B cell (primary cell): ENCODE results near the gene CAMK1D. TPM values are rescaled to one million over a fixed set of nuclear protein-coding genes. Genes with fewer than 3 reads are reported as not detected.
A peak's percentile ranks its signal among the peaks of the same experiment; 100 is the strongest.

Source experiments
- ATAC-seq: fragments of 200-7000 bp; cut with Tn5 transposase; one replicate; pipeline ENCODE4 v1.10.0; 2021; ENCODE audit warnings: low read depth, mild to moderate bottlenecking, moderate number of reproducible peaks, moderate library complexity
- CTCF ChIA-PET: fragments of 350-600 bp; sonication (Branson Sonifier 250); formaldehyde crosslinking; loops from one replicate; lab custom pipeline; 2021; ENCODE audit warnings: antibody characterized with exemption, inconsistent platforms; lab: Charles Lee
- POLR2A ChIA-PET: fragments of 350-600 bp; sonication (Branson Sonifier 250); formaldehyde crosslinking; loops from one replicate; lab custom pipeline; 2021; ENCODE audit warnings: antibody characterized with exemption; lab: Charles Lee
- DNase-seq: peaks from one replicate; pipeline ENCODE4 v3.0.0; 2013
- H2AFZ ChIP-seq: 2 replicates; pipeline ENCODE4 v1.6.1; 2012; ENCODE audit warnings: mild to moderate bottlenecking, low read depth, low read length; ENCODE audit not compliant: insufficient read depth, poor library complexity, severe bottlenecking
- H3K27ac ChIP-seq, 2 donors: 1 replicate in 1 of 2; 2 replicates in 1 of 2; pipeline ENCODE4 v1.5.1; 2012 to 2013; ENCODE audit warnings: low read length in 2 of 2, mild to moderate bottlenecking in 2 of 2, moderate library complexity in 1 of 2
- H3K27me3 ChIP-seq, 4 experiments: fragments of 200-600 bp in 1 of 4; sonication (generic) in 1 of 4; replicated peaks in 1 of 4; 1 replicate in 2 of 4; 2 replicates in 2 of 4; pipeline versions ENCODE4 v1.6.1 to v1.7.0; 2013 to 2016; ENCODE audit warnings: low read length in 3 of 4, mild to moderate bottlenecking in 2 of 4, mixed read lengths in 1 of 4, moderate library complexity in 1 of 4; ENCODE audit not compliant: insufficient read depth in 4 of 4, control insufficient read depth in 3 of 4; ENCODE audit errors: control extremely low read depth in 1 of 4
- H3K36me3 ChIP-seq, 2 experiments: replicated peaks in 1 of 2; 1 replicate in 1 of 2; 2 replicates in 1 of 2; pipeline versions ENCODE4 v1.6.1 to v1.7.1; 2013; ENCODE audit warnings: low read length in 1 of 2; ENCODE audit not compliant: insufficient read depth in 2 of 2, control insufficient read depth in 1 of 2; ENCODE audit errors: control extremely low read depth in 1 of 2, extremely low read depth in 1 of 2
- H3K4me1 ChIP-seq, 2 donors: fragments of 200-600 bp in 1 of 2; sonication (generic) in 1 of 2; 1 replicate in 1 of 2; 2 replicates in 1 of 2; pipeline versions ENCODE4 v1.5.1 to v1.6.1; 2013 to 2017; ENCODE audit warnings: low read length in 2 of 2; ENCODE audit not compliant: control insufficient read depth in 2 of 2, insufficient read depth in 2 of 2
- H3K4me2 ChIP-seq: replicated peaks from 2 replicates; pipeline ENCODE3; 2012; ENCODE audit warnings: mild to moderate bottlenecking, low read depth, low read length; ENCODE audit not compliant: poor library complexity, severe bottlenecking
- H3K4me3 ChIP-seq, 5 experiments: fragments of 200-600 bp in 1 of 5; sonication (generic) in 1 of 5; 1 replicate in 3 of 5; 2 replicates in 2 of 5; pipeline versions ENCODE4 v1.5.1 to v1.7.0; 2011 to 2016; ENCODE audit warnings: low read length in 4 of 5, mild to moderate bottlenecking in 4 of 5, low read depth in 2 of 5, control low read depth in 1 of 5, moderate library complexity in 1 of 5; ENCODE audit not compliant: insufficient read depth in 1 of 5; ENCODE audit errors: control extremely low read depth in 1 of 5, extremely low read depth in 1 of 5
- H3K79me2 ChIP-seq: fragments of 200-600 bp; sonication (generic); one replicate; pipeline ENCODE4 v1.6.0; 2016; ENCODE audit warnings: low read length; ENCODE audit not compliant: control insufficient read depth, insufficient read depth
- H3K9ac ChIP-seq: fragments of 200-600 bp; sonication (generic); 2 replicates; pipeline ENCODE4 v1.6.1; 2017; ENCODE audit warnings: mild to moderate bottlenecking, low read length, moderate library complexity
- H3K9me3 ChIP-seq, 3 donors: one replicate each; pipeline versions ENCODE4 v1.6.1 to v1.7.1; 2013; ENCODE audit warnings: low read length in 2 of 3; ENCODE audit not compliant: control insufficient read depth in 2 of 3, insufficient read depth in 1 of 3; ENCODE audit errors: control extremely low read depth in 1 of 3
- H4K20me1 ChIP-seq: 2 replicates; pipeline ENCODE4 v1.6.0; 2012; ENCODE audit warnings: mild to moderate bottlenecking, low read length; ENCODE audit not compliant: insufficient read depth, control insufficient read depth, poor library complexity, severe bottlenecking
- H3K27ac Mint-ChIP-seq: one replicate; pipeline ENCODE4 v1.8.0; 2021; ENCODE audit warnings: mixed read lengths
- H3K27me3 Mint-ChIP-seq: one replicate; pipeline ENCODE4 v1.8.0; 2021; ENCODE audit warnings: mixed read lengths
- H3K4me1 Mint-ChIP-seq: one replicate; pipeline ENCODE4 v1.8.0; 2021; ENCODE audit warnings: mixed read lengths
- H3K4me3 Mint-ChIP-seq: one replicate; pipeline ENCODE4 v1.8.0; 2021; ENCODE audit warnings: mixed read lengths
- H3K9me3 Mint-ChIP-seq: one replicate; pipeline ENCODE4 v1.8.0; 2022; ENCODE audit warnings: mixed read lengths; ENCODE audit not compliant: insufficient read depth
- EZH2 ChIP-seq: IDR thresholded peaks from 2 replicates; pipeline ENCODE4 v1.6.1; 2012; ENCODE audit warnings: borderline replicate concordance, low read depth, mild to moderate bottlenecking, moderate library complexity, low read length; ENCODE audit not compliant: insufficient read depth, poor library complexity, severe bottlenecking
- WGBS: methylation state at CpG from one replicate; pipeline ENCODE4 v1.1.5; 2013; ENCODE audit warnings: missing lambda C conversion rate; ENCODE audit not compliant: insufficient coverage; 5-methylcytosine and 5-hydroxymethylcytosine counted together
- intact Hi-C: fragments of 100-400 bp; cut with micrococcal nuclease; formaldehyde crosslinking; loops from one replicate; pipeline ENCODE4 v1.10.0; 2022
- polyA plus RNA-seq: library from polyadenylated mRNA; depleted of rRNA; stranded (reverse); fragments of >200 nt; gene quantifications from 2 replicates; pipeline ENCODE4 v1.2.3, GENCODE V29; 2012
- total RNA-seq, 2 donors: library from RNA; stranded (reverse); fragments of 120-200 nt in 1 of 2; gene quantifications; 1 replicate in 1 of 2; 2 replicates in 1 of 2; pipeline versions ENCODE4 v1.2.3 to v1.2.4, GENCODE V29; 2013 to 2022
- TF ChIP-seq, protein P1 (sequence below): fragments of 200-600 bp; IDR thresholded peaks from one replicate; pipeline ENCODE4 v1.8.0; 2022; ENCODE audit warnings: antibody characterized with exemption, mild to moderate bottlenecking

The CAMK1D gene
- total and polyA plus RNA-seq, 2 donors (not counting 1 experiment from before 2014, with no cell fraction given), result 34.1 to 69.7 TPM

DNA sequence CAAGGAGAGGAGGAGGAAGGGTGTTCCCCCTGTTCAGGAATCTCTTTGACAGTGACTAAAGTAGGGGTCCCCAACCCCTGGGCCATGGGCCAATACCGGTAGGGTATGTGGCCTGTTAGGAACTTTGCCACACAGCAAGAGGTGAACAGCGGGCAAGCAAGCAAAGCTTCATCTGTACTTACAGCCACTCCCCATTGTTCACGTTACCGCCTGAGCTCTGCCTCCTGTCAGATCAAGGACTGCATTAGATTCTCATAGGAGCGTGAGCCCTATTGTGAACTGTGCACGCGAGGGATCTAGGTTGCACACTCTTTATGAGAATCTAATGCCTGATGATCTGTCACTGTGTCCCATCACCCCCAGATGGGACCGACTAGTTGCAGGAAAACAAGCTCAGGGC lies 201.6 kb downstream of the CAMK1D start:
- no peak overlapping the region for H3K27ac Mint-ChIP-seq
- whole genome bisulfite sequencing, result 96% methylated on average over 7 of the region's 8 CpGs
- POLR2A ChIA-PET, result no interaction called here

DNA sequence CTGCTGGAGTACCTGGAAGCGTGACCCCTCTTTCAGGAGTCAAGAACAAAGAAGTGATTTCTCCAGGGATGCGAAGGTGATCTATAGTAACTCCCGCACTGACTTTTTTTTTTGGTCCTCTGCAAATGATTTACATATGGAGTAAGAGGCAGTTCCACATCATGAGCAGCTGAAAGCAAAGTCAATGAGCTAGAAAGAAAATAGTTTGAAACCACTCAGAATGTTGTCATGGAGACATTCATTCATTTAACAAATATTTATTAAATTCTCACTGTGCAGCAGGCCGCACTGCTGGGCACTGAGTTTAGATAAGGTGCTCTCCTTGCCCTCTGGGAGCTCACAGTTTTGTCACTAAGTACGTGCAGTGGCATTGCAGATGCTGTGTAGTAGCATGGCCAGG lies 206.7 kb downstream of the CAMK1D start:
- H2AFZ ChIP-seq, result no peak overlapping the region
- H3K9ac ChIP-seq, result no peak overlapping the region
- no peaks in the 10 kb centered on the region for H3K27me3 ChIP-seq
- ATAC-seq (no peak), DNase-seq (no peak)
- no peaks in the 10 kb centered on the region for H3K9me3 ChIP-seq
- no peak for TF ChIP-seq EZH2
- TF ChIP-seq, protein P1, sequence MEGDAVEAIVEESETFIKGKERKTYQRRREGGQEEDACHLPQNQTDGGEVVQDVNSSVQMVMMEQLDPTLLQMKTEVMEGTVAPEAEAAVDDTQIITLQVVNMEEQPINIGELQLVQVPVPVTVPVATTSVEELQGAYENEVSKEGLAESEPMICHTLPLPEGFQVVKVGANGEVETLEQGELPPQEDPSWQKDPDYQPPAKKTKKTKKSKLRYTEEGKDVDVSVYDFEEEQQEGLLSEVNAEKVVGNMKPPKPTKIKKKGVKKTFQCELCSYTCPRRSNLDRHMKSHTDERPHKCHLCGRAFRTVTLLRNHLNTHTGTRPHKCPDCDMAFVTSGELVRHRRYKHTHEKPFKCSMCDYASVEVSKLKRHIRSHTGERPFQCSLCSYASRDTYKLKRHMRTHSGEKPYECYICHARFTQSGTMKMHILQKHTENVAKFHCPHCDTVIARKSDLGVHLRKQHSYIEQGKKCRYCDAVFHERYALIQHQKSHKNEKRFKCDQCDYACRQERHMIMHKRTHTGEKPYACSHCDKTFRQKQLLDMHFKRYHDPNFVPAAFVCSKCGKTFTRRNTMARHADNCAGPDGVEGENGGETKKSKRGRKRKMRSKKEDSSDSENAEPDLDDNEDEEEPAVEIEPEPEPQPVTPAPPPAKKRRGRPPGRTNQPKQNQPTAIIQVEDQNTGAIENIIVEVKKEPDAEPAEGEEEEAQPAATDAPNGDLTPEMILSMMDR, result no peak
- WGBS, result 88% methylated on average over 2 of the region's 5 CpGs
- peaks cover 84% of the 10 kb centered on the region for H4K20me1 ChIP-seq
- ChIA-PET CTCF (no interaction called here), POLR2A (no interaction called here)
- H3K4me1 ChIP-seq, result peaks cover 8 to 22% of the 10 kb centered on the region in 2 donors
- no peak overlapping the region for H3K4me2 ChIP-seq
- Mint-ChIP-seq H3K4me3 (no peak overlapping the region), H3K4me1 (peaks cover 46% of the 10 kb centered on the region), H3K27me3 (no peaks in the 10 kb centered on the region), H3K27ac (peak overlapping the region; percentile 17), H3K9me3 (no peaks in the 10 kb centered on the region)
- peaks cover 88% of the 10 kb centered on the region for H3K79me2 ChIP-seq
- no peak overlapping the region for H3K4me3 ChIP-seq
- peaks cover 0 to 30% of the 10 kb centered on the region in 2 experiments for H3K36me3 ChIP-seq
- intact Hi-C loops, result no loop called here
- no peak overlapping the region for H3K27ac ChIP-seq

More for the DNA sequence above, 201.6 kb downstream of the CAMK1D start:
- intact Hi-C loops, result no loop called here
- H4K20me1 ChIP-seq, result peaks cover 84% of the 10 kb centered on the region
- peaks cover 0 to 25% of the 10 kb centered on the region in 2 experiments for H3K36me3 ChIP-seq
- H3K27ac ChIP-seq, result no peak overlapping the region
- TF ChIP-seq EZH2, result no peak
- TF ChIP-seq, protein P1, result no peak
- Mint-ChIP-seq H3K4me3 (no peak overlapping the region), H3K9me3 (peaks cover 4% of the 10 kb centered on the region), H3K4me1 (peaks cover 44% of the 10 kb centered on the region), H3K27me3 (no peaks in the 10 kb centered on the region)
- no peak overlapping the region for H3K4me3 ChIP-seq
- H3K4me1 ChIP-seq, result peaks cover 8 to 11% of the 10 kb centered on the region in 2 donors
- no peak overlapping the region for H2AFZ ChIP-seq
- H3K79me2 ChIP-seq, result peaks cover 94% of the 10 kb centered on the region
- CTCF ChIA-PET, result interaction anchor here (0.6 kb wide), 1 partner anchor 286 kb away, joined by 4 read pairs; no protein-coding TSS in a partner anchor
- no peak overlapping the region for H3K9ac ChIP-seq
- H3K9me3 ChIP-seq, result peaks cover 0 to 3% (median 0%) of the 10 kb centered on the region in 3 donors
- DNase-seq (no peak), ATAC-seq (no peak)
- no peak overlapping the region for H3K4me2 ChIP-seq
- no peaks in the 10 kb centered on the region for H3K27me3 ChIP-seq
